Measurements from ENCODE around the gene RPL3. TPM values are rescaled to one million over a fixed set of nuclear protein-coding genes. Genes with fewer than 3 reads are reported as not detected.
A peak's percentile ranks its signal among the peaks of the same experiment; 100 is the strongest.

The RPL3 gene
- total RNA-seq, 2 experiments from 2014 or later = 3,952 to 3,974 TPM

DNA sequence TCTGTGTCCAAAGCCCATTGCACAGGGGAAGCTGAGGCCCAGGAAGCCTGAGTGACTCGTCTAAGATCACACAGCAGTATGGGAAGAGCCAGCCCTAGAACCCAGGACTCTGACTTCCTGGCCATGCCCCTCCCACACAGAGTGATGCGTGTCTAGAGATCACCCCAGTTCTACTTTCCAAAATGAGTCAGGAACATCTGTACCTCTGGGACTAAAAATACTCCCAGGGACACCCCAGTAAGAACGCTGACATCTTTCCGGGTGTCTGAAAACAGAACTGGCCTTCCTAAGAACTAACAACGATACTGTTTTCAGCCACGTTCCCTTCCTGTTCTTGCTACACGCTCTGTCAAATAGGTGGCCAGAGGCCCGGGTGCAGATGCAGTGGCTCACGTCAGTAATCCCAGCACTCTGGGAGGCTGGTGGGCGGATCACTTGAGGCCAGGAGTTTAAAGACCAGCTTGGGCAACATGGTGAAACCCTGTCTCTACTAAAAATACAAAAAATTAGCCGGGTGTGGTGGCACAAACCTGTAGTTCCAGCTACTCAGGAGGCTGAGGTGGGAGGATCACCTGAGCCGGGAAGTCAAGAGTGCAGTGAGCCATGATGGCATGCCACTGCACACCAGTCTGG is 52.9 kb downstream of the RPL3 start:
- Histone ChIP-seq H3K4me3 (ENCODE audit: low read length) (no peak overlapping the region), H3K27ac (ENCODE audit: low read depth in 1 of 2, low read length in 2 of 2) (no peak overlapping the region), H3K9me3 (ENCODE audit: control insufficient read depth in 1 of 2, insufficient read depth in 1 of 2, low read length in 2 of 2) (peaks cover 3 to 30% of the 10 kb centered on the region in 2 experiments), H3K27me3 (ENCODE audit: control insufficient read depth in 1 of 2, insufficient read depth in 2 of 2, low read length in 2 of 2) (no peaks in the 10 kb centered on the region), H3K4me1 (ENCODE audit: insufficient read depth, low read length) (no peaks in the 10 kb centered on the region), H3K36me3 (ENCODE audit: insufficient read depth, low read length) (no peaks in the 10 kb centered on the region)
- no peaks in the 10 kb centered on the region for H3K4me1 Mint-ChIP-seq (ENCODE audit: low read depth)
- POLR2A ChIA-PET = no interaction called here
- DNase-seq (peak in 2 of 14 experiments; percentile 53 to 66), ATAC-seq (ENCODE audit: poor library complexity) (no peak)
- intact Hi-C loops (cut with DNase I, micrococcal nuclease) = no loop called here
- H3K4me3 Mint-ChIP-seq = no peak overlapping the region
- H3K9me3 Mint-ChIP-seq = no peaks in the 10 kb centered on the region
- no peaks in the 10 kb centered on the region for H3K36me3 Mint-ChIP-seq (ENCODE audit: low read depth)
- H3K27ac Mint-ChIP-seq = no peak overlapping the region
- CTCF ChIA-PET = no interaction called here
- H3K27me3 Mint-ChIP-seq = no peaks in the 10 kb centered on the region
- no peak for TF ChIP-seq CTCF (IDR thresholded peaks at IDR 0.05)

DNA sequence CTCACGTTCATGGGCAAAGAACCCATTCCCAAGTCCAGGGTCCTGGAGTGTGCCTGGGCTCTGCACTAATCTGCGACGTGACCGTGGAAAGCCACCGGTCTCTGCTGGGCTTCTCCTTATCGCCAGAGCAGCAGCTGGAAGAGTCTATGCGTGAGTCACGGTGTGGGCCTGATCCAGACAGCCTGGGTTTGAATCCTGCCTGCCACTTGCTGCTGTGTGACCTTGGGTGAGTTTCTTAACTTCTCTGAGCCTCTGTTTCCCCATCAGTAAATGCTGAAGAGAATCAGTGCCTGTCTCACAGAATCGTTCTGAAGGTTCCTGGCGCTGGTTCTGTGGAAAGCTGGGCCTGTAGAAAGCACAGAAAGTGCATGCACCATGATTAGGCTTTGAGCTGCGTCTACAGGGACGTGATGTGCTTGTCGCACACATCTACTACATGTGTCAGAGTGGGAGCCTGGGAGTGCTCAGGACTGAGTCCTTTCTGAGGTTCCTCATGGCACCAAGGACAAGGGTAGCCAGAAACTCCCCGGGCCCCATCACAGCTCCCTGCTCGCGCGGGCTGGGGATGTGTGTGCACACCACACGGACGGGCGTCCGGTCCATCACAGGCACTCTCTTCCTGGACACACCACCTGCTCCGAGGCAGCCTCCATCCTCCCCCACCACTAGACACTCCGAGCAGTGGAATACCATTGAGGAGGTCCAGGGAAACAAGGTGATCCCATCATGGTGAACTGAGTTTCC is 54.1 kb downstream of the RPL3 start:
- peaks cover 4 to 29% of the 10 kb centered on the region in 2 experiments for H3K9me3 ChIP-seq (ENCODE audit: control insufficient read depth in 1 of 2, insufficient read depth in 1 of 2, low read length in 2 of 2)
- DNase-seq (no peak), ATAC-seq (ENCODE audit: poor library complexity) (no peak)
- H3K4me1 Mint-ChIP-seq (ENCODE audit: low read depth) = no peaks in the 10 kb centered on the region
- no peak overlapping the region for H3K4me3 Mint-ChIP-seq
- ChIA-PET CTCF (no interaction called here), POLR2A (no interaction called here)
- H3K9me3 Mint-ChIP-seq = no peaks in the 10 kb centered on the region
- no peaks in the 10 kb centered on the region for H3K36me3 Mint-ChIP-seq (ENCODE audit: low read depth)
- intact Hi-C loops (cut with DNase I, micrococcal nuclease) = no loop called here
- TF ChIP-seq CTCF (IDR thresholded peaks at IDR 0.05) = no peak
- no peak overlapping the region for H3K27ac Mint-ChIP-seq
- no peaks in the 10 kb centered on the region for H3K27me3 ChIP-seq (ENCODE audit: control insufficient read depth in 1 of 2, insufficient read depth in 2 of 2, low read length in 2 of 2)
- no peak overlapping the region for H3K4me3 ChIP-seq (ENCODE audit: low read length)
- H3K4me1 ChIP-seq (ENCODE audit: insufficient read depth, low read length) = no peaks in the 10 kb centered on the region
- no peaks in the 10 kb centered on the region for H3K36me3 ChIP-seq (ENCODE audit: insufficient read depth, low read length)
- H3K27me3 Mint-ChIP-seq = no peaks in the 10 kb centered on the region
- no peak overlapping the region for H3K27ac ChIP-seq (ENCODE audit: low read depth in 1 of 2, low read length in 2 of 2)

DNA sequence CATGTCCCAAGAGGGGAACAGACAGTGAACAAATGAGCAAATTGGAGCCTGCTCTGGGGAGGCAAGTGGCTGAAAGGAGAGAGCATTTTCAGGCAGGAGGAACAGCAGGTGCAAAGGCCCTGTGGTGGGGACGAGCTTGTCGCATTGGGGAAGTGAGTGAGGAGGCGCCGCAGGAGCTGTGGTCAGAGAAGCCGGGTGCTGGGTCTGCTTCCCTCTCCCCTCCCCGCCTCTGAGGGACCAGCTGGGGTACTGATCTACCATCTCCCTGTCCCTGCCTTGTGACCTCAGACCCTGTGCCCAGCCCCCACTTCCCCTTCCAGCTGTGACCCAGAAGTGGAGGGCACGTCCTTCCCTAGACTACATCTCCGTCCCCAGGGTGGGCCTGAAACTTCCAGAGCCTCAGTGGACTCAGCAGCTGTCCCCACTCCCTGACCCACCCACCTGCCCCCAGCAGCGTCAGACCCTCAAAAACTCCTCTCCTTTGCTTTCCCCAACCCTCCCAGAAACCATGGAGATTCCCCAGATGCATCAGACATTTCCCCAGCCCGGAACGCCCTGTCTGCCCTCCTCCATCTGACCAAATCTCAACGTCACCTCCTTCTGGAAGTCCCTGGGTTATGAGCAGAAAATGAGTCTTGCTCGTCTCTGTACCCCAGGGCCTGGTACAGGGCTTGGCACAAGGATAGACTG is 54.9 kb downstream of the RPL3 start:
- Mint-ChIP-seq H3K27ac (no peak overlapping the region), H3K9me3 (no peaks in the 10 kb centered on the region), H3K27me3 (no peaks in the 10 kb centered on the region), H3K4me1 (ENCODE audit: low read depth) (no peaks in the 10 kb centered on the region), H3K4me3 (no peak overlapping the region), H3K36me3 (ENCODE audit: low read depth) (no peaks in the 10 kb centered on the region)
- H3K4me3 ChIP-seq (ENCODE audit: low read length) = no peak overlapping the region
- intact Hi-C loops (cut with DNase I, micrococcal nuclease) = no loop called here
- no peaks in the 10 kb centered on the region for H3K27me3 ChIP-seq (ENCODE audit: control insufficient read depth in 1 of 2, insufficient read depth in 2 of 2, low read length in 2 of 2)
- POLR2A ChIA-PET = no interaction called here
- H3K4me1 ChIP-seq (ENCODE audit: insufficient read depth, low read length) = no peaks in the 10 kb centered on the region
- CTCF ChIA-PET = no interaction called here
- peaks cover 4 to 29% of the 10 kb centered on the region in 2 experiments for H3K9me3 ChIP-seq (ENCODE audit: control insufficient read depth in 1 of 2, insufficient read depth in 1 of 2, low read length in 2 of 2)
- H3K27ac ChIP-seq (ENCODE audit: low read depth in 1 of 2, low read length in 2 of 2) = no peak overlapping the region
- TF ChIP-seq CTCF (IDR thresholded peaks at IDR 0.05) = no peak
- DNase-seq = peak in 2 of 14 experiments; percentile 59 to 68
- no peaks in the 10 kb centered on the region for H3K36me3 ChIP-seq (ENCODE audit: insufficient read depth, low read length)
- no peak for ATAC-seq (ENCODE audit: poor library complexity)

Data from CD4-positive, alpha-beta T cell (primary cell).